GM12878 (cell line): ENCODE results near the gene PRKAR2B. TPM values are rescaled to one million over a fixed set of nuclear protein-coding genes. Genes with fewer than 3 reads are reported as not detected.

Source experiments
- ATAC-seq: fragments of 200-7000 bp; cut with Tn5 transposase; 3 replicates; pipeline ENCODE4 v1.9.1; 2020; ENCODE audit warnings: mild to moderate bottlenecking, moderate library complexity
- BruUV-seq: library from RNA; stranded (reverse); fragments of 400-500 nt; replicated peaks from 2 replicates; lab custom pipeline; 2021; lab: Mats Ljungman, UMichigan
- CTCF ChIA-PET: fragments of 300-600 bp; sonication (Branson Sonifier 250); formaldehyde crosslinking; extraction: SDS; loops from one replicate; lab custom pipeline; 2021; ENCODE audit warnings: inconsistent platforms; lab: Yijun Ruan, JAX
- POLR2A ChIA-PET: fragments of 350-600 bp; formaldehyde crosslinking; extraction: SDS; loops from one replicate; lab custom pipeline; 2021; ENCODE audit warnings: inconsistent platforms; lab: Charles Lee
- RAD21 ChIA-PET: fragments of 300-600 bp; sonication (Branson Sonifier 250); formaldehyde crosslinking; loops from one replicate; lab custom pipeline; 2023; ENCODE audit warnings: antibody characterized with exemption; ENCODE audit not compliant: unreplicated experiment; lab: Charles Lee
- SMC1A ChIA-PET: fragments of 300-600 bp; sonication (Branson Sonifier 250); formaldehyde crosslinking; loops from one replicate; lab custom pipeline; 2023; ENCODE audit not compliant: unreplicated experiment, uncharacterized antibody; lab: Charles Lee
- DNase-seq: peaks from one replicate; pipeline ENCODE4 v3.0.0-alpha.2; 2011; ENCODE audit warnings: low read depth, low spot score
- FAIRE-seq: peaks from 3 replicates; lab custom pipeline; 2011; peaks lifted over from hg19 to GRCh38; lab: Jason Lieb, UNC
- H2AFZ ChIP-seq: 2 replicates; pipeline ENCODE4 v1.6.0; 2011; ENCODE audit warnings: low read depth, low read length, control low read depth; ENCODE audit not compliant: control insufficient read depth
- H3K27ac ChIP-seq: 2 replicates; pipeline ENCODE4 v1.5.1; 2011; ENCODE audit warnings: control low read depth; ENCODE audit not compliant: control insufficient read depth, insufficient read depth
- H3K27me3 ChIP-seq, 2 experiments: replicated peaks in 1 of 2; 2 replicates each; pipeline versions ENCODE4 v1.6.0 to v1.6.1; 2011; ENCODE audit warnings: low read length in 1 of 2; ENCODE audit not compliant: control insufficient read depth in 2 of 2, insufficient read depth in 2 of 2
- H3K36me3 ChIP-seq, 2 experiments: 2 replicates each; pipeline ENCODE4 v1.5.1; 2011; ENCODE audit warnings: low read length in 1 of 2; ENCODE audit not compliant: control insufficient read depth in 2 of 2, insufficient read depth in 2 of 2
- H3K4me1 ChIP-seq: 2 replicates; pipeline ENCODE4 v1.6.1; 2011; ENCODE audit warnings: mild to moderate bottlenecking, low read length, moderate library complexity, mixed read lengths; ENCODE audit not compliant: control insufficient read depth, insufficient read depth
- H3K4me2 ChIP-seq: 2 replicates; pipeline ENCODE4 v1.6.0; 2011; ENCODE audit warnings: control low read depth; ENCODE audit not compliant: control insufficient read depth, insufficient read depth
- H3K4me3 ChIP-seq: fragments of 200-600 bp; sonication (generic); 2 replicates; pipeline ENCODE4 v1.5.1; 2016
- H3K79me2 ChIP-seq: 2 replicates; pipeline ENCODE4 v1.6.0; 2011; ENCODE audit warnings: low read length; ENCODE audit not compliant: control insufficient read depth, insufficient read depth
- H3K9ac ChIP-seq: 2 replicates; pipeline ENCODE4 v1.8.0; 2011; ENCODE audit warnings: low read length, control low read depth, mixed read lengths; ENCODE audit not compliant: control insufficient read depth, insufficient read depth
- H3K9me3 ChIP-seq: replicated peaks from 3 replicates; pipeline ENCODE4 v1.5.1; 2011; ENCODE audit warnings: mild to moderate bottlenecking, low read length; ENCODE audit not compliant: control insufficient read depth, insufficient read depth
- H4K20me1 ChIP-seq: 2 replicates; pipeline ENCODE4 v1.6.0; 2011; ENCODE audit not compliant: control insufficient read depth, insufficient read depth
- GABPA ChIP-seq: IDR thresholded peaks from 2 replicates; pipeline ENCODE4 v1.6.1; 2014; ENCODE audit warnings: antibody characterized with exemption, low read depth, mild to moderate bottlenecking, inconsistent platforms
- MTA2 ChIP-seq: fragments of 450-650 bp; IDR thresholded peaks from 2 replicates; pipeline ENCODE4 v1.6.1; 2016; ENCODE audit warnings: low read depth, mild to moderate bottlenecking, moderate library complexity
- NKRF ChIP-seq: fragments of 450-650 bp; conservative IDR thresholded peaks from 2 replicates; pipeline ENCODE4 v1.6.1; 2017; ENCODE audit warnings: mild to moderate bottlenecking, moderate library complexity
- RELB ChIP-seq: fragments of 450-650 bp; IDR thresholded peaks from 2 replicates; pipeline ENCODE4 v1.6.1; 2017; ENCODE audit warnings: low read depth, mild to moderate bottlenecking, moderate library complexity
- USF2 ChIP-seq: IDR thresholded peaks from 2 replicates; pipeline ENCODE4 v1.6.1; 2011; ENCODE audit warnings: low read depth, low read length, improper control_type of control experiment, borderline replicate concordance
- whole genome bisulfite sequencing: methylation state at CpG from one replicate; pipeline ENCODE4 v1.1.6; 2016; ENCODE audit warnings: low lambda C conversion rate; ENCODE audit not compliant: insufficient replicate concordance, insufficient coverage; ENCODE audit errors: missing lambda C conversion rate; 5-methylcytosine and 5-hydroxymethylcytosine counted together
- in situ Hi-C: fragments of 300-500 bp; cut with MboI; formaldehyde crosslinking; loops from 9 replicates; pipeline ENCODE4 v1.14.3; 2018; ENCODE audit warnings: mixed read lengths
- intact Hi-C: fragments of 100-400 bp; cut with micrococcal nuclease; formaldehyde crosslinking; loops from one replicate; pipeline ENCODE4 v1.14.2; 2022; ENCODE audit not compliant: unreplicated experiment
- polyA plus RNA-seq, 11 experiments: library from polyadenylated mRNA; depleted of rRNA in 4 of 11; unstranded in 6 of 11; stranded (reverse) in 5 of 11; fragments of >200 nt; fragmentation: Nextera tagmentation in 4 of 11; fragmentation: Illumina TruSeq in 1 of 11; extraction: Ambion mirVana in 4 of 11; extraction: Trizol in 1 of 11; gene quantifications; 1 replicate in 1 of 11; 2 replicates in 10 of 11; pipeline versions ENCODE4 v1.2.1 to v1.2.3, GENCODE V29; 2011 to 2016; ENCODE audit warnings: inconsistent platforms in 2 of 11, missing spikeins in 2 of 11, low read depth in 1 of 11
- total RNA-seq, 4 experiments: library from RNA; depleted of rRNA in 3 of 4; stranded (reverse); fragments of >200 nt in 3 of 4; fragmentation: Illumina TruSeq in 1 of 4; extraction: Trizol in 1 of 4; gene quantifications; 2 replicates each; pipeline versions ENCODE4 v1.2.1 to v1.2.3, GENCODE V29; 2013 to 2021

The PRKAR2B gene
- total and polyA plus RNA-seq, 10 of the 15 experiments (the other 5 are each of a cell fraction or from before 2014, with no cell fraction given), result 0.01 to 0.18 (median 0.04) TPM; not detected in 4

- no peak for FAIRE-seq
- ChIA-PET RAD21 (interaction anchor here (0.7 to 6.1 kb wide), 11 partner anchors 10 to 575 kb away, joined by 3 to 47 read pairs (median 3); partner anchors contain the start of gene HBP1), SMC1A (interaction anchor here (0.9 to 8.0 kb wide), 20 partner anchors 10 to 726 kb away, joined by 3 to 142 read pairs (median 6); partner anchors contain the start of gene HBP1), CTCF (interaction anchor here (0.5 to 8.7 kb wide), 25 partner anchors 13 to 1056 kb away, joined by 3 to 203 read pairs (median 8); partner anchors contain the start of gene HBP1), POLR2A (no interaction called here)
- Histone ChIP-seq H3K27ac (no peak overlapping the region), H4K20me1 (no peaks in the 10 kb centered on the region), H3K4me3 (no peak overlapping the region), H3K9me3 (no peaks in the 10 kb centered on the region), H3K79me2 (no peaks in the 10 kb centered on the region), H3K36me3 (no peaks in the 10 kb centered on the region), H3K27me3 (no peaks in the 10 kb centered on the region; a peak in 2 of 4 replicates), H3K4me2 (no peak overlapping the region), H3K4me1 (no peaks in the 10 kb centered on the region), H3K9ac (no peak overlapping the region)
- DNase-seq, result no peak
- intact Hi-C loops, result loop anchor here (5.0 kb wide), 3 partner anchors 354 to 729 kb away; no protein-coding TSS in a partner anchor
- no peak for ATAC-seq
- in situ Hi-C loops, result loop anchor here (5.0 kb wide), 2 partner anchors 196 to 356 kb away; no protein-coding TSS in a partner anchor
- WGBS, result 68% methylated on average over 2 of the region's 2 CpGs
- TF ChIP-seq RELB, result no peak
- TF ChIP-seq NKRF, result no peak
- no peak for TF ChIP-seq GABPA
- TF ChIP-seq MTA2, result no peak
- no peak for TF ChIP-seq USF2
- TF ChIP-seq, all 136 proteins: peak for 0
- no TSS peak for BruUV-seq
- H2AFZ ChIP-seq, result no peak overlapping the region
These were observed 104.2 kb downstream of the PRKAR2B start for GRCh38 chr7:107148721-107149120.
